Esophagus mucosa (tissue), 1 donor: ENCODE data around the gene SH3PXD2A. TPM values are rescaled to one million over a fixed set of nuclear protein-coding genes. Genes with fewer than 3 reads are reported as not detected.
"Not testable (repeated sequence)": the region's sequence is repeated elsewhere in the genome, so short reads cannot be mapped to it uniquely, and the experiment has no call there.

Source experiments
- ATAC-seq: fragments of 200-7000 bp; cut with Tn5 transposase; one replicate; pipeline ENCODE4 v1.9.1; 2020
- total RNA-seq: library from RNA; stranded (reverse); gene quantifications from one replicate; pipeline ENCODE4 v1.2.4, GENCODE V29; 2023
- donor health status: DM: yes; HTN: yes; CAD: no.

Gene SH3PXD2A
- total RNA-seq, 1 donor from 2014 or later = 34.0 TPM

DNA sequence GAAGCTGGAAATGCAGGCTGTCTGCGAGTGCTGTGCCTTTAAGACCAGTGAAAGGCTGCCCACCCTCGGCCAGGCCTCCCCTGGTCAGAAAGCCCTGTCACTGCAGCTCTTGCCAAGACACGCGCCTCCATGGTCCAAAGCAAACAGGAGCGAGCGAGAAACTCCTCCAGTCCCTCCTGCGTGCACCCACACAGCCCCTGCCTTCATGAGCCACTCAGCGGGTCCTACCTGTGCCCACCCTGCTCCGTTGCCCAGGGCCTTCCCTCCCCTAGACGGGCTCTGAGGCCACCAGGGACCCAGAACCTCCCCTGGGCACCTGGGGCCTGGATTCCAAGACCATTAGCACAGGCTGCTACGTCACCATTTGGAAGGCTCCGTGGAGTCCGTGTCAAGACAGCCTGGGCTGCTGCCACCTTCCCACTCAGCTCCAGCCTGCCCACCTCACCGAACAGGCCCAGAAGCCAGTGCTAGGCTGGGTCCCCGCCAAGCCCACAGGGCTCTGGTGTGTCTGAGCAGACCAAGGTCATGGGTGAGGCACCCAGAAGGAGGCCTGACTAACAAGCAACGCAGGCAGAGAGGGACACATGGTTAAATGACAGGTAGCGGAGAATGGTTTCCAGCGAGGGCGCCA is 217.3 kb downstream of the SH3PXD2A start:
- peak; percentile 74 for ATAC-seq

- no peak for ATAC-seq
Observed at GRCh38 chr10:103637011-103637410, 218.4 kb downstream of the SH3PXD2A start.

DNA sequence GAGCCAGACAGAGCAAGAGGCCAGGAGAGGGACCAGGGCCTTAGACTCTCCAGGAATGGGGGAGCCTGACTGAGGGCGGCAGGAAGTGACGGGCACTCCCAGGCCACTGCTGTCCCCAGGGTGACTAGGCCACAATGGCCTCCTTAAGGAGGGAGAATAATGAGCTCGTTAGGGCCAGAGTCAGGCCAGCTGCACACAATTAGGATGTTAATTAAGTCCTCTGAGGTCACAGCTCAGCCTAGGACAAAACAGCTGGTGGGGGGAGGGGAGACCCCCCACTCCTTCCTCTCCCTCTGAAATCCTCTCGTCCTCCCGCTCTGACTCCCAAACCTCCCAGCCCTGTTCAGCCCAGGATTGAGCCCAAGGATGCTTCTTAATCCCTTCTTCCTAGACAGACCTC is 218.9 kb downstream of the SH3PXD2A start:
- ATAC-seq = no peak

DNA sequence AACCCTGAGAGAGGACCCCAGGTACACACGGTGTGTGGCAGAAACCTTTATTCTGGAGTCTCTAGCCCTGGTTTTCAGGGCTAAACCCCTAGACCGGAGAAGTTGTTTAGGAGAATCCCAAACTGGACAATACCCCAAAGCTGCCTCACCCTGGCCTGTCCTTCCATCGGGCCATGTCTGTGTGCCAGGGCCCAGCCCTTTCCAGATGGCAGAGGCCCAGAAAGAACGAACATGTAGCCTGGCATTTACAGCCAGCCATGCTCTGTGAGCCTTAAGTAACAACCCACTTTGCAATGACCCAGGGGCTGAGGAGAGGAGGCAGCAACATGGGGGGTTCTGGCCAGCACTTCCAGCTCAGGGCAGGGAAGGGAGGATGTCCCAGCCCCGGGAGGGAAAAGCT is 219.8 kb downstream of the SH3PXD2A start:
- ATAC-seq = no peak

- no peak for ATAC-seq
Observed at GRCh38 chr10:103633846-103634245, 221.5 kb downstream of the SH3PXD2A start.

- not testable (repeated sequence) for ATAC-seq
Observed at GRCh38 chr10:103632871-103633270, 222.5 kb downstream of the SH3PXD2A start.

- no peak for ATAC-seq
Observed at GRCh38 chr10:103632247-103632642, 223.1 kb downstream of the SH3PXD2A start.

- no peak for ATAC-seq
Observed at GRCh38 chr10:103630156-103630555, 225.2 kb downstream of the SH3PXD2A start.

- ATAC-seq = no peak
Observed at GRCh38 chr10:103629581-103629980, 225.8 kb downstream of the SH3PXD2A start.

DNA sequence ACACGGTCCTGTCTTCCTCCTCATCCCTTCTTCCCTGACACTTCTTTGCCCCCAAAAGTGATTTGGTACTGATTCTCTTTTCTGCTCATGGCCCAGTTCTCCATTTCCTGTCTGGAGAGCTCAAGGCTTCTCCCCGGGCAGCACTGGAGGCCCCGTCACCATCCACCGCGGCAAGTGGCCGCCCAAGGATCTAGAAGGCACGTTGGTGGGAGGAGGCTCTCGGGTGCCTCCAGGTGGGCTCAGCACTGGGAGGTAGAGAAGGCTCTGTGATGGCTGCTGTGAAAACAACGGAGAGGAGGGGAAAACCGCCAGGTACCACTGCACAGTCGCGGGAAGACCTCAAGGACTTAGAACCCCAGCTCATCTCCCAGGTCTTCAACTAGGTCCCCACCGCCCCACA is 227.5 kb downstream of the SH3PXD2A start:
- no peak for ATAC-seq

DNA sequence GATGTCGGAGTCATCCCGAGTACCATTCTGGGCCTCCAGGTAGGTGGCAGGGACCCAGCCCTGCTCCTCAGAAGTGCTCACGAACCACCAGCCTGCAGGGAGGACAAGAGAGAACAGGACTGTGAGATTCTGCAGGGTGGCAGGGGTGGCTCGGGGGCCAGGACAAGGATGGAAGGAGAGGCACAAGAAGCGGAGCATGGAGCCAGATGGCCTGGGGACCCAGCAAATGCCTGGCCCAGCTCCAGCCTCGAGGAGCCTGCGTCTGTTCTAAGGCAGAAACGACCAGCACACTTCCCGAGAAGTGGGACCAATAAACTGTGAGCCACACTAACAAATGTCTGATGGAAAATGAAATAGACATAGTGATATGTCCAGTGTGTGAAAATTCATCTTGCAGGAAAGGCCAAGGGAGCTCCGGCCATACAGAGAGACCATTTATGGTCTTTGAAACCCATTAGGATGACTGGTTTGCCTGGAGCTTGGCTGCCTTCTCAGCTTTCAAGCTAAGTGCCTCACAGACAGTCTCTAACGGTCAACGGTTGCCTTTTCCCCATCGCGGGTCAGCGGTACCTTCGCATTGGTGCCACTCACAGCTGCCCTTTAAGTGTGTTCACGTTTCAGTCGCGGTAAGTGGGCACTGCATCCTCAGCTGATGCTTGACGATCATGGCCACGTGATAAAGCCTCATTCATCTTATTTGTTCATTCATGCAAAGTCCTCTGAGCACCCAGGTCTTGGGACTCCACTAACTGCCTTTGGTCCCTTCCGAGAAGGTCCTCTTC is 228.1 kb downstream of the SH3PXD2A start:
- no peak for ATAC-seq

GRCh38 chr10:103626178-103626577 is 229.2 kb downstream of the SH3PXD2A start:
- ATAC-seq = no peak

GRCh38 chr10:103622935-103623574 is 232.3 kb downstream of the SH3PXD2A start:
- no peak for ATAC-seq

DNA sequence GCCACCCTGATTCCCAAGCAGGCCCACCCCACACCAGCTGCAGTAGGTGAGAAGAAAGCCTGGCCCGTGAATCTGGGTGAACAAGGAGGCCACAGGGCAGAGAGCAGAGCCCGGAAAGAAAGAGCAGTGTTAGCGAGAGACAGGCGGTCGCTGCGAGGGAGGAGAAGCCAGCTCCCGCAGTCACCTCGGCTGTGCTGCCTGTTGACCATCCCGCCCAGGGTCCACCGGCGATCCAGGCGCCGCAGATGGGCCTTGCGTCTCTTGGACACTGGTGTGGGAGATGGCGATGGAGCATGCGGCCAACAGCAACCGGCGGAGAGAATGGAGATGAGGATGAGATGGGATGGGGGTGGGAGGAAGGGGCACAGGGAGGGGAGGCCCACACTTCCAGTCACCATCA is 233.1 kb downstream of the SH3PXD2A start:
- no peak for ATAC-seq

DNA sequence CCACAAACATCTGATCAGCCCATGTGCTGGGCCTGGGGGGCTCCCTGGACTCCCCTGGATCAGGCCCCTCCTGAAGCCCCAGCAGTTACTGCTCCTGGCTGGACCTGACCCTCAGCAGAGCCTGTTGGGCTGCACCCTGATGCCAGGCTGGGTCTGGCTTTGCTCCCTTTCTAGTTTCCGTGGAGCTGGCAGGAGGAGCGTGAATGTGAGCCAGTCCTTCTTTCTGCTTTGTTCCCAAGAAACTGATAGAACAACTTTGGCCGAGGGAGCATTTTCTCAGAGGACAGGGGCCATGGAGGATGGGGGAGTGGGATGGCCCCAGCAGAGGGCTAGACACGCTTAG is 233.6 kb downstream of the SH3PXD2A start:
- ATAC-seq = no peak

- ATAC-seq = no peak
Observed at GRCh38 chr10:103620891-103621782, 234.2 kb downstream of the SH3PXD2A start.

DNA sequence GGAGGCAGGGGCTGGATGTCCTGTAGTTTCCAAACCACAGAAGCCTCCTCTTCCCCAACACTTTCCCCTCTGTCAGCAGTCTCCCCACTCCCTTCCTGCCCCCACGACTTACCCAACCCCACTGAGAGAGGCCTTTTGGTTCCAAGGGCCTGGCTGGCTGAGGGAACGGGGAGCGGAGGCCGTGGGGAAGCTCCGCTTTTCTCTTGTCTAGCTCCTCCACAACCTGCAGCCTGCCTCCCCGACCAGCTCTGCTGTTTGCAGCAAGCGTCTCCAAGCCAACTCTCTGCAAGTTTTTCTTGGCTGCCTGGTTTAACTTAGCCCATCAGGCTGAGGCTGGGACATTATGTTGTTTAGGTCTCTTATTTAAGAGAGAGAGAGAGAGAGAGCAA is 235.0 kb downstream of the SH3PXD2A start:
- ATAC-seq = no peak

GRCh38 chr10:103619424-103620351 is 235.7 kb downstream of the SH3PXD2A start:
- ATAC-seq = no peak

- ATAC-seq = no peak
Observed at GRCh38 chr10:103618575-103619423, 236.6 kb downstream of the SH3PXD2A start.

GRCh38 chr10:103617602-103618385 is 237.6 kb downstream of the SH3PXD2A start:
- ATAC-seq = no peak
